Measurements from ENCODE around the gene RAB3A. TPM values are rescaled to one million over a fixed set of nuclear protein-coding genes. Genes with fewer than 3 reads are reported as not detected.
A peak's percentile ranks its signal among the peaks of the same experiment; 100 is the strongest.

Gene RAB3A
- total RNA-seq, 1 donor from 2014 or later, result 0.53 TPM

DNA sequence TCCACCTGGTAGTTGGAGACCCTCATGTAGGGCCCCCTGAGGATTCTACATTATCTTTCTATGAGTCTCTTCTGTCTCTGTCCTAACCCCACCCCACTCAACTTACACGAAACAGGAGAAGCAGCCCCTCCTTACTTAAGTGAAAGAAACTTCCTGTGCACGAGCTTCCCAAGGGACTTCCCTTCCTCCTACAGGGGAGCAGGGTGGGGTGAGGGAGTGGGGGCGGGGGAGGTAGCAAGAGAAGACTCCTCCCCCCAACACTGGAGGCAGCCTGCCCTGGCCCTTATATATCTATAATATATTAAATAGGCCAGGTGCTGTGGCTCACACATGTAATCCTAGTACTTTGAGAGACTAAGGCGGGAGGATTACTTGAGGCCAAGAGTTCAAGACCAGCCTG, 27.9 kb upstream of the RAB3A start:
- no peak for DNase-seq (ENCODE audit: low read depth)
- Histone ChIP-seq H3K4me3 (ENCODE audit: low read depth, low read length) (no peak overlapping the region), H3K27me3 (ENCODE audit: control insufficient read depth, insufficient read depth, low read length) (peaks cover 5% of the 10 kb centered on the region), H3K36me3 (ENCODE audit: control insufficient read depth, insufficient read depth, low read length) (no peaks in the 10 kb centered on the region)
- TF ChIP-seq, protein P1, sequence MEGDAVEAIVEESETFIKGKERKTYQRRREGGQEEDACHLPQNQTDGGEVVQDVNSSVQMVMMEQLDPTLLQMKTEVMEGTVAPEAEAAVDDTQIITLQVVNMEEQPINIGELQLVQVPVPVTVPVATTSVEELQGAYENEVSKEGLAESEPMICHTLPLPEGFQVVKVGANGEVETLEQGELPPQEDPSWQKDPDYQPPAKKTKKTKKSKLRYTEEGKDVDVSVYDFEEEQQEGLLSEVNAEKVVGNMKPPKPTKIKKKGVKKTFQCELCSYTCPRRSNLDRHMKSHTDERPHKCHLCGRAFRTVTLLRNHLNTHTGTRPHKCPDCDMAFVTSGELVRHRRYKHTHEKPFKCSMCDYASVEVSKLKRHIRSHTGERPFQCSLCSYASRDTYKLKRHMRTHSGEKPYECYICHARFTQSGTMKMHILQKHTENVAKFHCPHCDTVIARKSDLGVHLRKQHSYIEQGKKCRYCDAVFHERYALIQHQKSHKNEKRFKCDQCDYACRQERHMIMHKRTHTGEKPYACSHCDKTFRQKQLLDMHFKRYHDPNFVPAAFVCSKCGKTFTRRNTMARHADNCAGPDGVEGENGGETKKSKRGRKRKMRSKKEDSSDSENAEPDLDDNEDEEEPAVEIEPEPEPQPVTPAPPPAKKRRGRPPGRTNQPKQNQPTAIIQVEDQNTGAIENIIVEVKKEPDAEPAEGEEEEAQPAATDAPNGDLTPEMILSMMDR (IDR thresholded peaks at IDR 0.05; ENCODE audit: insufficient read depth, low read length, severe bottlenecking), result no peak
- no peak for FAIRE-seq

DNA sequence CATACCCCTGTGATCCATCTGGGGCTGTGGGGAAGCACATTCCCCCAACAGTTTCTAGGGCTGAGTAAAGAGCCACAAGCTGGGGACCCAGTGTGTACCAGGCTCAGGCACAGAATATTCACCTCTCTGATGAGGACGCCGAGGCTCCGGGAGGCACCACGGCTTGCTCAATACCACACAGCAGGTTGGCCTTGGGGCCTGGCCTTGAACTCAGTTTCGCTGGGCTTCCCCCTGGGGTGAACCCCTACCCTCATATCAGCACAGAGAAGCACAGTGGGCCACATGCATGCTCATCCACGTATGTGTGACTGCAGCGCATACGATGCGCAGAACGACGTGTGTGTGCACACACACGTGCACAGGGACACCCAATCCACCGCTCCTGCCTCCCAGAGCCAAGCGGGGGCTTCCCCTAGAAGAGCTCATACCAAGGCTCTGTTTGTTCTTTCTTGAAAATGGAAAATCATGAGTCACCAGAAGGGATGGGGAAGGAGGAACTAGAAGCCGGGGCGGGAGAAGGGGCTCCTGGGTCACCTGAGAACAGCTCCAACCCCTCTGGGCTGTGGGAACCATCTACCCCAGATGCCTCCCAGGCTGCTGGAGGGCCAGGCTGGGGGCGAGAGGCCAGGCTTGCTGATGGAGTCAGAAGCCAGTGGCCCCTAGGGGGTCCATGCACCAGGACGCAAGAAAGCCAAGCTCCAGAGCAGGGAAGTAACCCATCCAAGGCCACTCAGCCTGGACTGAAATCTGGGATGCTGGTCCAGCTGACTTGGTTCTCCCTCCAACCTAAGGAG, 27.3 kb upstream of the RAB3A start:
- Histone ChIP-seq H3K36me3 (ENCODE audit: control insufficient read depth, insufficient read depth, low read length) (no peaks in the 10 kb centered on the region), H3K4me3 (ENCODE audit: low read depth, low read length) (no peak overlapping the region), H3K27me3 (ENCODE audit: control insufficient read depth, insufficient read depth, low read length) (peaks cover 5% of the 10 kb centered on the region)
- TF ChIP-seq, protein P1 (IDR thresholded peaks at IDR 0.05; ENCODE audit: insufficient read depth, low read length, severe bottlenecking), result no peak
- FAIRE-seq (no peak), DNase-seq (ENCODE audit: low read depth) (no peak)

DNA sequence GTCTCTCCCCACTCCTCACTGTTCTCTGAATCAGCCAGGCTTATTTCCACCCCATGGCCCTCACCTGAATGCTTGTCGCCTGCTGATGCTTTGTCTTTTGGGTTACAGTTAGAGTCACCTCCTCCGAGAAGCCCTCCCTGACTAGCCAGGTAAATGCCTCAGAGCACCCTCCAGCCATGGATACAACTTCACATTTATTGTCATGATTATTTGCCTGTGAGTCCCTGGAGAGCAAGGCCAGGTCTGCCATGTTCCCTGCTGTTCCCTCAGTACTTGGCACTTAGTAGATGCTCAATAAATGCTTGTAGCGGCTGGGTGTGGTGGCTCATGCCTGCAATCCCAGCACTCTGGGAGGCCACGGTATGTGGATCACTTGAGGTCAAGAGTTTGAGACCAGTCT, 26.1 kb upstream of the RAB3A start:
- Histone ChIP-seq H3K27me3 (ENCODE audit: control insufficient read depth, insufficient read depth, low read length) (peaks cover 13% of the 10 kb centered on the region), H3K4me3 (ENCODE audit: low read depth, low read length) (no peak overlapping the region), H3K36me3 (ENCODE audit: control insufficient read depth, insufficient read depth, low read length) (no peaks in the 10 kb centered on the region)
- no peak for DNase-seq (ENCODE audit: low read depth)
- no peak for FAIRE-seq
- TF ChIP-seq, protein P1 (IDR thresholded peaks at IDR 0.05; ENCODE audit: insufficient read depth, low read length, severe bottlenecking), result no peak

DNA sequence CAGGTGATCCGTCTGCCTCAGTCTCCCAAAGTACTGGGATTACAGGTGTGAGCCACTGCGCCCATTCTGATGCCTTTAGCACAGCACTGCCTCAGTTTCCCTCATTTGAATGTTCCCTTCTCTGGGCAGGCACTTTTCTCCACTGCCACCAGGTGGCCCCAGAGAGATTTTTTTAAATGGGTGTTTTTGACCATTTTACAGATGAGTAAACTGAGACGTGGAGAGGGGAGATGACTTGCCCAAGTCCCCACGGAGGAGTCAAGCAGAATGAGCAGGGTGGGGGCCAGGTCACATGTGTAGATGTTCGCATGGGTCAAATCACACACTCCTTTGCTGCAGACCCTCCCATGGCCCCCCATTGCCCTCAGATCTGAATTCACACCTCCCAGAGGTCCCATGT, 25.6 kb upstream of the RAB3A start:
- no peak for FAIRE-seq
- Histone ChIP-seq H3K36me3 (ENCODE audit: control insufficient read depth, insufficient read depth, low read length) (no peaks in the 10 kb centered on the region), H3K4me3 (ENCODE audit: low read depth, low read length) (no peak overlapping the region), H3K27me3 (ENCODE audit: control insufficient read depth, insufficient read depth, low read length) (peaks cover 14% of the 10 kb centered on the region)
- TF ChIP-seq, protein P1 (IDR thresholded peaks at IDR 0.05; ENCODE audit: insufficient read depth, low read length, severe bottlenecking), result peak; percentile 34
- no peak for DNase-seq (ENCODE audit: low read depth)

DNA sequence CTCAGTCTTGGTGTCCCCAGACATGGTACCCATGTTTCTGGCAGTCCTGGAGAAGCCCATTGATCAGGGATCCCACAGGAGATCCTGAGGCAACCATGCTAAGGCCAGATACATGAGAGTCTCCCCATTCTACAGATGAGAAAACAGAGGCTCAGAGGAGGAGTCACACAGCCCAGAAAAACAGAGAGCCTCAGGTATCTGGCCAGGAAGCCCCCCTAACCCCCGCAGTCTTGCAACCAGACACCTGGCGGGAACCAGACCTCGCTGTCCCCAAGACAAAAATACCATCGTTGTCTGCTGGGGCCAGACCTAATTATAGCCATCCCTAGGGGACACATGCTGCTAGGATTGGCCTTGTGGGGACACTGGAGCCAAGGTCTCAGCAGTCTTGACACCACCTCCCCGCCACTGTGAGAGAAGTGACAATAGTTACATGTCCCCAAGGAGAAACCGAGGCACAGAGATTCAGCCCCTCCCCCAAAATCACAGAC, 24.0 kb upstream of the RAB3A start:
- TF ChIP-seq, protein P1 (IDR thresholded peaks at IDR 0.05; ENCODE audit: insufficient read depth, low read length, severe bottlenecking), result no peak
- H3K27me3 ChIP-seq (ENCODE audit: control insufficient read depth, insufficient read depth, low read length), result peaks cover 14% of the 10 kb centered on the region
- no peak for FAIRE-seq
- H3K36me3 ChIP-seq (ENCODE audit: control insufficient read depth, insufficient read depth, low read length), result no peaks in the 10 kb centered on the region
- DNase-seq (ENCODE audit: low read depth), result no peak
- no peak overlapping the region for H3K4me3 ChIP-seq (ENCODE audit: low read depth, low read length)

Data from bronchial epithelial cell (primary cell).